ENCODE results near the gene NRG2.

DNA sequence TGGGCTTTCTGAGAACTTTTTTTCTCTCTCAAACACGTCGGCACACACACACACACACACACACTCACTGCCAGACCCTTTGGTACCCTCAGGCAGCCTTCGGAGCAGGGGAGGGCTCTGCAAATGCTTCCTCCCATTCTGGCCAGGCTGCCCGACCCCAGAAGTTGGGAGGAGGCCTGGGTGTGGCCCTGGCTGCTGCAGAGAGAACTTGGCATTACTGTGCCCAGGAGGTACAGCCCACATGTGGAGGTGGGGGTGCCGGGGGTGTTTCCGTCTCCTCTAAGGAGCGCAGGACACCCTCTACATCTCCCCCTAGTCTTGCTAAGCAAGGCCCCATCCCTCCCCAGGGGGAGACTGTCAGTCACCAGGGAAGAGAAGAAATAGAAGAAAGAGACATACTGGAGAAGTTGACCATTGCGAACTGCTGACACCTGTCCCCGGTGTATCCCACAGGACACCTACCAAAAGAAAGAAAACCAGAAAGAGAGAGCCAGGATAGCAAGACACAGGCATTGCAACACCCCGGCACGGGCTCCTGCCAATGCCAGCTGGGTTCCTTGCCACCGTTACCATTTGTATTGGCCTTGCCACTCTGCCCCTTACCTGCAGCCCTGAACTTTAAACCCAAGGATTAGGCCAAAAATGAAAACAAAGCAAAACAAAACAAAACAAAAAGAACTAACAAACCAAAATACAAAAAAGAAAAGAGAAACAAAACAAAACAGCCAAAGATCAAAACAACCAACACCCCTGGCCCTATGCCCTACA lies 178.2 kb downstream of the NRG2 start:
- TF ChIP-seq, protein P1, sequence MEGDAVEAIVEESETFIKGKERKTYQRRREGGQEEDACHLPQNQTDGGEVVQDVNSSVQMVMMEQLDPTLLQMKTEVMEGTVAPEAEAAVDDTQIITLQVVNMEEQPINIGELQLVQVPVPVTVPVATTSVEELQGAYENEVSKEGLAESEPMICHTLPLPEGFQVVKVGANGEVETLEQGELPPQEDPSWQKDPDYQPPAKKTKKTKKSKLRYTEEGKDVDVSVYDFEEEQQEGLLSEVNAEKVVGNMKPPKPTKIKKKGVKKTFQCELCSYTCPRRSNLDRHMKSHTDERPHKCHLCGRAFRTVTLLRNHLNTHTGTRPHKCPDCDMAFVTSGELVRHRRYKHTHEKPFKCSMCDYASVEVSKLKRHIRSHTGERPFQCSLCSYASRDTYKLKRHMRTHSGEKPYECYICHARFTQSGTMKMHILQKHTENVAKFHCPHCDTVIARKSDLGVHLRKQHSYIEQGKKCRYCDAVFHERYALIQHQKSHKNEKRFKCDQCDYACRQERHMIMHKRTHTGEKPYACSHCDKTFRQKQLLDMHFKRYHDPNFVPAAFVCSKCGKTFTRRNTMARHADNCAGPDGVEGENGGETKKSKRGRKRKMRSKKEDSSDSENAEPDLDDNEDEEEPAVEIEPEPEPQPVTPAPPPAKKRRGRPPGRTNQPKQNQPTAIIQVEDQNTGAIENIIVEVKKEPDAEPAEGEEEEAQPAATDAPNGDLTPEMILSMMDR (IDR thresholded peaks at IDR 0.05; ENCODE audit: insufficient read depth, low read length), result no peak
- no peak for TF ChIP-seq POLR2AphosphoS5 (IDR thresholded peaks at IDR 0.05; ENCODE audit: low read depth)

All from HL-60 (cell line).